ENCODE results near the gene RFX5. TPM values are rescaled to one million over a fixed set of nuclear protein-coding genes. Genes with fewer than 3 reads are reported as not detected.

Gene RFX5
- total RNA-seq, 1 donor from 2014 or later: 97.5 TPM

DNA sequence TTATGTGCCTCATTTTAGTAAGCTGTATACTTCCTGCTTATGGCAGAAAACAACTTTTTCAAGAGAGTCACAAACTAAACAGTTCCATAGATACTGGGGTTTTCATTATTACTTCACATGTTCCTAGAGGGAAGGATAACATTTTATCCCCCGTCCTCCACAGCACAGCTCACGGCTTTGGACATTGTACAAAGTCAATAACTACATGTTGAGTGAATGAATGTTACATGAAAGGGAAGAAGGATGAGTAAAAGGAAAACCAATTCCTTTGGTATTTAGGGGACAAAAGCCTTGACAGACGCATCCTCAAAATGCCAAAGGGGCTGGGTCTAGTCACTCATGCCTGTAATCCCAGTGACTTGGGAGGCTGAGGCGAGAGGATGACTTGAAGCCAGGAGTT, 34.6 kb downstream of the RFX5 start:
- Mint-ChIP-seq H3K27ac (no peak overlapping the region), H3K4me1 (ENCODE audit: low read depth) (peaks cover 3% of the 10 kb centered on the region), H3K4me3 (ENCODE audit: low read depth) (no peak overlapping the region), H3K27me3 (no peaks in the 10 kb centered on the region), H3K36me3 (ENCODE audit: insufficient read depth) (peaks cover 9% of the 10 kb centered on the region), H3K9me3 (ENCODE audit: low read depth) (no peaks in the 10 kb centered on the region)
- TF ChIP-seq, protein P1, sequence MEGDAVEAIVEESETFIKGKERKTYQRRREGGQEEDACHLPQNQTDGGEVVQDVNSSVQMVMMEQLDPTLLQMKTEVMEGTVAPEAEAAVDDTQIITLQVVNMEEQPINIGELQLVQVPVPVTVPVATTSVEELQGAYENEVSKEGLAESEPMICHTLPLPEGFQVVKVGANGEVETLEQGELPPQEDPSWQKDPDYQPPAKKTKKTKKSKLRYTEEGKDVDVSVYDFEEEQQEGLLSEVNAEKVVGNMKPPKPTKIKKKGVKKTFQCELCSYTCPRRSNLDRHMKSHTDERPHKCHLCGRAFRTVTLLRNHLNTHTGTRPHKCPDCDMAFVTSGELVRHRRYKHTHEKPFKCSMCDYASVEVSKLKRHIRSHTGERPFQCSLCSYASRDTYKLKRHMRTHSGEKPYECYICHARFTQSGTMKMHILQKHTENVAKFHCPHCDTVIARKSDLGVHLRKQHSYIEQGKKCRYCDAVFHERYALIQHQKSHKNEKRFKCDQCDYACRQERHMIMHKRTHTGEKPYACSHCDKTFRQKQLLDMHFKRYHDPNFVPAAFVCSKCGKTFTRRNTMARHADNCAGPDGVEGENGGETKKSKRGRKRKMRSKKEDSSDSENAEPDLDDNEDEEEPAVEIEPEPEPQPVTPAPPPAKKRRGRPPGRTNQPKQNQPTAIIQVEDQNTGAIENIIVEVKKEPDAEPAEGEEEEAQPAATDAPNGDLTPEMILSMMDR (IDR thresholded peaks at IDR 0.05; ENCODE audit: unreplicated experiment): no peak
- no peak for DNase-seq (ENCODE audit: low spot score, unreplicated experiment)

DNA sequence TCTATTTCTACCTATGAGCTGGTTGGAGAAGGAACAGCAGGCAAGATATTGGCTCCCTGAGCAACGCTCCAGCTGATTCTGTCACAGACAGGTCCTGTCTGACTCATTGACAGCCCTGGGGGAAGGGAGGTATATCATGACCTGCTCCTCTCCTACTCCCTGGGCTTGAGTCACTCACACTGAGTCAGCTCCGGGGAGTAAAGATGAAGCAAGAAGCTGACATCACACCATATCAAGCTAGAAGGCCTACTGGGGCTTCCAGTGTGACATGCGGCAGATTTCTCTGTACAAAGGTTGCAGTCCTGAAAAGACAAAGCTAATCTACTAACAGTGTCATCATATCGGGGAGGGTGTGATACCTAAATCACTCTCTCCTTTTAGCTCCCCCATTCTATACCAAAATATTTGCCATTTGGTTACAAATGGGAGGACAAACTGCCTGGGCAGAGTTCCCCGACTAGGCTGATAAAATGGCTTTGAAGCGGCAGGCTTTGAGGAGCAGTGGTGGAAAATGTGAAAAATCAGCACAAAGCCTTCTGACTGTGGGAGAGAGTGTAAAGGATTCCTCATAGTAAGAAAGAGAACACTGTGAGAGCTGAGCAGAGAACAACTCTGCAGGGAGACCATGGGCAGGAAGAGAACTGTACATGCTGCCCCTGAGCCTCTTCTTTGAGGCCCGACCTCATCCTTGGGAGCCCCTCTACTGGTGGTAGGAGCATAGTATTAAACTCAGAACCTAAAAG, 35.3 kb downstream of the RFX5 start:
- TF ChIP-seq, protein P1 (IDR thresholded peaks at IDR 0.05; ENCODE audit: unreplicated experiment): no peak
- Mint-ChIP-seq H3K4me3 (ENCODE audit: low read depth) (no peak overlapping the region), H3K4me1 (ENCODE audit: low read depth) (peaks cover 3% of the 10 kb centered on the region), H3K9me3 (ENCODE audit: low read depth) (no peaks in the 10 kb centered on the region), H3K27ac (peak overlapping the region; percentile 34), H3K27me3 (no peaks in the 10 kb centered on the region), H3K36me3 (ENCODE audit: insufficient read depth) (peaks cover 9% of the 10 kb centered on the region)
- DNase-seq (ENCODE audit: low spot score, unreplicated experiment): no peak

DNA sequence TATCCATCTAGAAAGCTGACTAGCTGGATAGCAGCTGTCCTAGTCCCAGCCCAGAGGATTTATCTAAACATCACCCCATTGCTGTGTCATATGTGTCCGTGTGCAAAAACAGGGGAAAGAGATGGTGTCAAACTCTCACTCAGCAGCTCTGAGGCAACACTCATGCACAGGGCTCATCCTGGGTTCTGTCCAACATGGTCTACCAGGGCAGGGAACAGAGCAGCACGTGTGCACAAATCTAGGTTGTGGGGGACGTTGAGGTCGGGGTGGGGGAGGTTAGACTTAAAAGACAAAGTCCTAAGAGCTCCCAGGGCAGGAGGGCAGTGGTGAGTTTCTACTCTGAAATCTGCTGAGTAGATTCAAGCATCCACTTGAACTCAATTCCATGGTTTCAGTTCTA, 36.0 kb downstream of the RFX5 start:
- Mint-ChIP-seq H3K4me3 (ENCODE audit: low read depth) (no peak overlapping the region), H3K27ac (no peak overlapping the region), H3K4me1 (ENCODE audit: low read depth) (peaks cover 3% of the 10 kb centered on the region), H3K27me3 (no peaks in the 10 kb centered on the region), H3K9me3 (ENCODE audit: low read depth) (no peaks in the 10 kb centered on the region), H3K36me3 (ENCODE audit: insufficient read depth) (peaks cover 13% of the 10 kb centered on the region)
- no peak for DNase-seq (ENCODE audit: low spot score, unreplicated experiment)
- TF ChIP-seq, protein P1 (IDR thresholded peaks at IDR 0.05; ENCODE audit: unreplicated experiment): no peak

DNA sequence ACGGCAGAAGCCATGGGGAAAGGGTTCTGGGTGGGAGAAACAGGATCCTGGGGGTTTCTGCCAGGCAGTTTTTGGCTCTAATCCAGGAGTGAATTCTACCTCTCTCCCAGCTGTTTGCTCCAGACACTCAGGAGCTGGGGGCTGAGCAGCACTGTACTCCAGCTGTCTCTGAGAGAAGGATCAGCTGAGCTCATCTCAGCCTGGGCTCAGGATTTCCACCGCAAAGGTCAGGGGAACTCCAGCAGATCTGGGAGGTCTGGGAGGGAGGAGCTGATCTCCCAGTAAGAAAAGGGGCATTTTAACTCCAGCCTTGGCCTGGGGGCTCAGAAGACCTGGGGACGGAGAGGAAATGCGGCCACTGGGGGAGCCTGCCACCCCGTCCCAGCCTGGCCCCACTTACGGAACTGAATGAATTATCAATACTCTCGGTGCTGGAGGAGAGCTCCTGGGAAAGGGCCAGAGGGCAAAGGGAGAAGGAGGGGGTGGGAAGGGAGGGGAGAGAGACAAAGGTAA, 37.2 kb downstream of the RFX5 start:
- Mint-ChIP-seq H3K4me3 (ENCODE audit: low read depth) (no peak overlapping the region), H3K27ac (peak overlapping the region; percentile 82), H3K36me3 (ENCODE audit: insufficient read depth) (peaks cover 17% of the 10 kb centered on the region), H3K9me3 (ENCODE audit: low read depth) (no peaks in the 10 kb centered on the region), H3K4me1 (ENCODE audit: low read depth) (peaks cover 3% of the 10 kb centered on the region), H3K27me3 (no peaks in the 10 kb centered on the region)
- no peak for DNase-seq (ENCODE audit: low spot score, unreplicated experiment)
- TF ChIP-seq, protein P1 (IDR thresholded peaks at IDR 0.05; ENCODE audit: unreplicated experiment): no peak

DNA sequence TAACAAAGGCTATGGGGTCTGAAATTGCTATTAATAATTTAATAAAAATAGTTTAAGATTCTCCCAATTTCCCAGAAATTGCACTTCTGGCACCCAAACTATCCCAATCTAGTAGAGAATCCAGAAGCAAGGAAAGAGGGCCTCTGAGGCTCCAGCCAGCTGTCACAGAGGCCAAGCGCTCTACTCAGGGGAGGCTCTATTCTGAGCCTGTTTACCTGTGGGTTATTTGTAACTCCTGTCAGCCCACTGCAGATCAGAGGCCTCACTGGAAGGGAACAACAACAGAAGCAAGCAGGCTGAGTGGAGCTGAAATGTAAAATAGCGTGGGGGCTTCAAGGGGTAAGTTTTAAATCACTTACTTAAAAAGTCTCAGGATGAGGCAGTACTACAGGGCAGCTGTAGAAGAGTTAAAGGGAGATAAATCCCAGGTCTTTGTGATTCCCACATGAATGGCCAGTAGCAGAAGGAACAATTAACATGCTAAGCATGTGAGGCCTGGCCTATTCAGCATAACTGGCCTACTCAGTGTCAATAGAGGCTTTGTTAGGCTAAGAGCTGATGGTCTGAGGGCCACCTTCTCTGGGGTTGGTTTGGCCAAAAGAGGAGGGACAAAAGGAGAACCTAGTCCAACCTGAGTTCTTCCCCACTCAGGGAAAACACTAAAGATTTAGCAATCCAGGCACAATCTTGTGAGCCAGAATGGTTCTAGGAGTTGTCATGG, 52.1 kb downstream of the RFX5 start:
- H3K27ac Mint-ChIP-seq: peak overlapping the region; percentile 96
- H3K36me3 Mint-ChIP-seq (ENCODE audit: insufficient read depth): peaks cover 24% of the 10 kb centered on the region
- peaks cover 13% of the 10 kb centered on the region for H3K4me1 Mint-ChIP-seq (ENCODE audit: low read depth)
- H3K27me3 Mint-ChIP-seq: no peaks in the 10 kb centered on the region
- peak overlapping the region; percentile 23 for H3K4me3 Mint-ChIP-seq (ENCODE audit: low read depth)
- no peak for DNase-seq (ENCODE audit: low spot score, unreplicated experiment)
- TF ChIP-seq, protein P1 (IDR thresholded peaks at IDR 0.05; ENCODE audit: unreplicated experiment): no peak
- no peaks in the 10 kb centered on the region for H3K9me3 Mint-ChIP-seq (ENCODE audit: low read depth)
